ENCODE results near the gene EIF5.

EIF5 gene

DNA sequence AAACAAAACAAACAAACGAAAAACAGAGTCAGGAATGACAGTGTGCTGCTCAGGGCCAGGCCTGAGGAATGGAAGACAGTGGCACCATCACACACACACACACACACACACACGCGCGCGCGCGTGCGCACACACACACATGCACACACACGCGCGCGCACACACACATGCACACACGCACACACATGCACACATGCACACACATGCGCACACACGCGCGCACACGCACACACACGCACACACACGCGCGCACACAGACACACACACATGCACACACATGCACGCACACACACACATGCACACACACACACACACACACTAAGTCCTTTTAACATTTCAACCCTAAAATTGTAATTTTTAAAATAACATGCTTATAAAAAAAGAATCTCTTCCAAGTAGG, 38.0 kb downstream of the EIF5 start:
- no peak for DNase-seq (ENCODE audit: low spot score)

DNA sequence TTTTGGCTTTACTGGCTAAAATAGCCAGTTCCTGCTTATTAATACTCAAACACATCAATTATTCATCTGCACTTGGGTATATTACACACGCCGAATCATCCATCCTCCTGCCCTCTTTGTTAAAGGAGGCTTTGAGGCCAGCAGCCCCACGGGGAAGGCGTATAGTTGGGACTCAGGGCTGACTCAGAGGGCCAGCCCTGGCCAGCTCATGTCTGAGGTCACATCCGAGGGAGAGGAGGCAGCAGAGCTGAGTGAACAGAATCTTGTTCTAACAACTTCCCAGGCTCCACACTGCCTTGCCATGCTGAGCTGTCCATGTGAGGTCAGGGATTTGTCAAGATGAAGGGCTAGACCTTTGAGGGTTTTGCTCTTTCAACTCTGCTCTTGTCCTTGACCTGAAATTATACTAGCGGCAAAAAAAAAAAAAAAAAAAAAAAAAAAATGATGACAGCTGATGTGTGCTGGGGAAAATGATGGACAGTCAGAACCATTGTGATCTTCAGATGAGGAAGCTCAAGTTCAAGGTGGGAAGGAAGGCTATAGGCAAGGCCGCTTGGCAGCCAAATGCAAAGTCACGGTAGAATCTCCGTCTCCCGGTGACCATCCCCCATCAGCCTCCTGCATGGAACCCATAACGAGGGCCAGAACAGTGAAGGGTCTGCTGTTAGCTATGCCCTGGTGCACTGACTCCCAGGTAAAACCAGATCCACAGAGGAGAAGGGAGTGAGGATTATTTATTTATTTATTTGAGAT, 38.7 kb downstream of the EIF5 start:
- peak; percentile 67 for DNase-seq (ENCODE audit: low spot score)

DNA sequence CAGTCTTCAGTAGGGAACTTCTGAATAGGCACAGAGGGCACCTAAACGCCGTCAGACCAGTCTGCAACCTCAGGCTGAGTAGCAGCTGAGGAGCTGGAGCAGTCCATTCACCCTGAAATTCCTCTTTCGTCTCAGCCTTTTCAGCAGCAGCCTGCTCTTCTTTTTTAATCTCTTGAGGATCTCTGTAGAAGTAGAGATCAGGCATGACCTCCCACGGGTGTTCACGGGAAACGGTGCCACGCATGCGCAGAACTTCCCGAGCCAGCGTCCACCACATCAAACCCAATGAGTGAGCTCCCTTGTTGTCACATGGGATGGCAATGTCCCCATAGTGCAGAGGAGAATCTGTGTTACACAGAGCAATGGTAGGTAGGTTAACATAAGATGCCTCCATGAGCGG, 40.1 kb downstream of the EIF5 start:
- no peak for DNase-seq (ENCODE audit: low spot score)

DNA sequence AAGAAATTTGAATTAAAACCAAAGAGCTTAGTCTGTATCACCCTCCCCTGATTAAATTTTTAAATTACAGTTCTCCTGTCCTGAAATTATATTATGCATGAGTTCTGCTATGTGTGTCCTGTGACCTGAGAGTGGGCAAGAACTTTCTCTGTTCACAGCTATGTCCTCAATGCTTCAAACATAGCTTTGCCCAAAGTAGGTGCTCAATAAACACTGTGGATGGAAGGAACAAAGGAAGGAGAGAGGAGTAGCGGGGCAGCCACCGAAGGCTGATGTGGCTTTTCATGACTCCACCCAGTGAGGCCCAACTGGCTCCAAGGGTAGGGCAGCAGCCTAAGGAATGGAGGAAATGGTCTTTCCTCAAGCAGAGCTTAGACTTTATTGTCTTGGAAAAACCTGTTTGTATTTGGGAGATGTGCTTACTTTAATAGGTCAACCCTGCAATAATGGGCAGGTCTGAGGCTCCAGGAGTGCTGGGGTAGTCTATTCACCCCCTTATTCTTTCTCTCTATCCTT, 43.5 kb downstream of the EIF5 start:
- no peak for DNase-seq (ENCODE audit: low spot score)

DNA sequence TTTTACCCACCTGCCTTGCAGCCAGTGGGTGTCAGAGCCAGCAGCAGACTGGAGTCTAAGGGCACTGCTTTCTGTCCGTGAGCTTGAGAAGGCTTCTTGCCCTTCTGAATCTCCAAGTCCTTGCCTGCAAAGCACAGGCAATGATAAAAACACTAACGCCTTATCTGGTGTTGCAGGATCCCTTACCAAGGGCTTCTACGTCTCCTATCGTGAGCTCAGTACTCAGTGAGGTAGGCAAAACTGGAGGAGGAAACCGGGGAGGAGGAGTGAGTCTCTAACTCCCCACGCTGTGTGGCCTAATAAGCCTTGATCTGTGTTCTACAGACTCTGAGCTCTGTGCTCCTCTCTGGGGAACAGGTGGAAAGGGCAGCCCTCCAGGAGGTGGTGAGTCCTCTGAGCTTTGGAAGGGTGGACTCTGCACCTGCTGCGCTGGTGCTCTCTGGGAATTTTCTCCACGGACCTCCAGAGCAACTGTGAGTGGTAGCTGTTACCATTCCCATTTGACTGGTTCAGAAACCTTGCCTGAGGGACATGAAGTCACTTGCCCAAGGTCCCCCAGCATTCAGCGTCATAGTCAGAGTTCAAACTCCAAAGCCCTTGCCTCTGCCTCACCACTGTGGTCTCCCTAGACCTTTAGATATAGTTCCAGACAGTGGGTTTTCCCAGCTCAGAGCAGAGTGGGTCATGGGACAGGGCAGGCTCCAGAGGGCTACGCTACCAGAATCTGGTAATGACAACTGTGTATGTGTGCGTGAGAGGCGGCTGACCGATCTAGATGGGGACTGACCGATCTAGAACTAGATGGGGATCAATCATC, 44.2 kb downstream of the EIF5 start:
- DNase-seq (ENCODE audit: low spot score), result no peak

DNA sequence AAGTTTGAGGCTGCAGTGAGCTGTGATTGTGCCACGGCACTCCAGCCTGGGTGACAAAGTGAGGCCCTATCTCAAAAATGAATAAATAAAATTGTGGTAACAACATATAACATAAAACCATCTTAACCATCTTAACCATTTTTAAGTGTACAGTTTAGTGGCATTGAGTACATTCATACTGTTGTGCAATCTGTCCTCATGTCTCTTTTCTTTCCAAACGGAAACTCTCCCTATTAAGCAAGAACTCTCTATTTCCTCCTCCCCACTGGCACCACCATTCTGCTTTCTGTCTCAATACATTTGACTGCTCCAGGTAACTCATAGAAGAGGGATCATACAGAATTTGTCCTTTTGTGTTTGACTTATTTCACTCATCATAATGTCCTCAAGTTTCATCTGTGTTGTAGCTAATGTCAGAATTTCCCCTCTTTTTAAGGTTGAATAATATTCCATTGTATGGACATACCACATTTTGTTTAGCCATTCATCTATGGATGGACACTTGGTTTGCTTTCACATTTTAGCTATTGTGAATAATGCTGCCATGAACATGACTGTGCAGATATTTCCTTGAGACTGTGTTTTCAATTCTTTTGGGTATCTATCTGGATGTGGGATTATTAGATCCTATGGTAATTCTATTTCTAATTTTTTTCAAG, 46.8 kb downstream of the EIF5 start:
- no peak for DNase-seq (ENCODE audit: low spot score)

DNA sequence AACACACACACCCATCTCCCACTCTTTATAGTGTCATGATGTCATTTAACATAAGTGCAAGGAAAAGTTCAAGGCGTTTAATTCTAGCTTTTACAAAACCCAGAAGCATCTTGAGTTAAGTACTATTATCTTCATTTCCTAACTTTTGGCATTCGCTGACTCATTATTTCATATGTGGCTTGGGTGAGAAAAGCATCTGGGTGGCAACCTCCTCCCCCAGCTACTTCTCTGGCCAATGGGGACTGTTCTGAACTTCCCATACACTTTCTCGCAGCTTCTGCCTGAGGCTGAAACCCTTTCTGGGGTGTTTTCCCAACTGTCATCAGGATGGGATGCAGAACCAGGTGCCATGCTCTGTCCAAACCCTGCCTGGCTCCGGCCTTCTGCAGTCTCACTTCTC, 48.3 kb downstream of the EIF5 start:
- DNase-seq (ENCODE audit: low spot score), result no peak

DNA sequence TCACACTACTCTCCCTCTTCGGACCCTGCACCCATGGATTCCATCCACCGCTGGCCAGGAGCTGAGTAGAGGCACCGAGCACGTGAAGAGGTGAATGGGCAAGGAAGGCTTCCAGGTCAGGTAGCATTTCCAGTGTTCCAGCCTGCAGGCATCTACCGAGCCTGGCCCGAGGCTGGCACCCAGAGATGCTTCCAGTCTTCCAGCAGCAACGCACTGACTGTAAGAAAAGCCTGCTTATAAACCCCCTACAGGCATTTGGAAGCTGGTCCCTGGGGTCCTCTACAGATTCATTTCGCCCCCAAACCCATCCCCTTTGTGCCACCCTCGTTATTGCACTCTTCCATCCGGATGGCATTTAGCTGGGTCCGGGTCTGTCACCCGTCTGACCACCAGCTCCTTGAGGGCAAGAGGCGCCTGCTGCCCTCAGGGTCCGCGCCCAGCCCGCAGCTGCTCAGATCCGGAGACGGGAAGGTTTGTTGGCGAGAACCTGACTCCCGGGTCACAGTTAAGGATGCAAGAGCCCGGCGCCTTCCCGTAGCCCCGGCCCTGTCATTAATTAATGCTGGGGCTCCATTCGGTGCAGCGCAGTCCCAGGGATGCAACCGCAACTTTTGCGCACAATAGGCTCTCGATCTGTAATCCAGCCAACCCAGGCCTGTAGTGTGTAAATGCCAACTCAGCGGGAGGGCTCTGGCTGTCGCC, 50.6 kb downstream of the EIF5 start:
- no peak for DNase-seq (ENCODE audit: low spot score)

DNA sequence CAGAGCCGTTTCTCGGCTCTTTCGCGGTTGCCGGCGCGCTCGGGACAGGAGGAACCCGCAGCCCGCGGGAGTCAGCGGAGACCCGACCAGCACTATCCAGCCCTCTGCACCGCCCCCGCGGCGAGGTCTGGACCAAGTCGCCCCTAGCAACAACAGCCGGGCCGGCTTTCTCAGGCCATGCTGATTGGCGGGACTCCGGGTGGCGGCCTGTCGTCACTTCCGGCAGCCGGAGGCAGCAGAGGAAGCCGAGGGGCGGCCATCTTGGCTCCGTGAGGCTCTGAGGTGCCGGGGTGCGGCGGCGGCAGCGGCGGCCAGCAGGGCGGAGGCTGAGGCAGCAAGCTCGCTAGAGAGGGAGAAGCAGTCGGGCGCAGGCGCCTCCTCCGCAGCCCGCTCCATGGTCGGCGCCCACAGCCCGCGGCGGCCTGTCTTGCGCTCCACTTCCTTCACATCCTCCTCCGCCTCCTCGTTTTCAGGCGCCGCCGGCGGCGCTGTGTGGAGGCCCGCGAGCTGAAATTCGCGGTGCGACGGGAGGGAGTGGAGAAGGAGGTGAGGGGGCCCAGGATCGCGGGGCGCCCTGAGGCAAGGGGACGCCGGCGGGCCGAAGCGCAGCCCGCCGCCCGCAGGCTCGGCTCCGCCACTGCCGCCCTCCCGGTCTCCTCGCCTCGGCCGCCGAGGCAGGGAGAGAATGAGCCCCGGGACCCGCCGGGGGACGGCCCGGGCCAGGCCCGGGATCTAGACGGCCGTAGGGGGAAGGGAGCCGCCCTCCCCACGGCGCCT, 51.3 kb downstream of the EIF5 start, which contains the start of gene MARK3:
Gene MARK3, plus strand, starts transcription at position 264 of the 777 bp plus-strand sequence. CDS start 615 bp downstream, outside the sequence.
- peak; percentile 95 for DNase-seq (ENCODE audit: low spot score)

DNA sequence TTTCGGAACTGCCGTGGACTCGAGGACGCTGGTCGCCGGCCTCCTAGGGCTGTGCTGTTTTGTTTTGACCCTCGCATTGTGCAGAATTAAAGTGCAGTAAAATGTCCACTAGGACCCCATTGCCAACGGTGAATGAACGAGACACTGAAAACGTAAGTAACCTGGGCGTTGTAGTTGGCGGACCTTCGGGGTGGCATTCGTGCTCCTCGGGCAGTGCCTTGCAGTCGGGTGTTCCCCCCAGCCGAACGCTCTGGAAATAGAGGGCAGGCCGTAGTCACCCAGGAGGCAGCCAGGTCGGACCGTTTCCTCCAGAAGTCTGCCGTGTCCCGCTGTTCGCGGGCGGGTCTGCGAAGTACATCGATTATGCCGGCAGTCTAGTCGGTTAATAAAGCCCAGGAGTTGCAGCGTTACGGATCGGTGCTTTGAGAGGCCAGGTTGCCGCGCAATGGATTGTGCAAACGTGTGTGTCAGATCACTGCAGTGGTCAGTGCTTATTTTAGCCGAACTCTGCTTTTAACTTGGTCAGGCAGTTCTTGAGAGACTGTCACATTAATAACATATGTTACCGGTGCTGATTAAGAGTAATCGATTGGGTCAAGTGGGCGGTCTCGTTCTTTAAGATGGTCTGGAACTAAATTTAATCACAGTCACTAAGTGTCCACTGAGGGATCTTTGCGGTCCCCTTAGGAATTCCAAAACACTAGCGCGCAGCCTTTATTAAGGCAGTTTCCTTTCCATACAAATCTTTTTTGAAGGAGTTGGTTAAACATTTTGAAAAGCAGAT, 52.1 kb downstream of the EIF5 start:
- DNase-seq (ENCODE audit: low spot score), result no peak

DNA sequence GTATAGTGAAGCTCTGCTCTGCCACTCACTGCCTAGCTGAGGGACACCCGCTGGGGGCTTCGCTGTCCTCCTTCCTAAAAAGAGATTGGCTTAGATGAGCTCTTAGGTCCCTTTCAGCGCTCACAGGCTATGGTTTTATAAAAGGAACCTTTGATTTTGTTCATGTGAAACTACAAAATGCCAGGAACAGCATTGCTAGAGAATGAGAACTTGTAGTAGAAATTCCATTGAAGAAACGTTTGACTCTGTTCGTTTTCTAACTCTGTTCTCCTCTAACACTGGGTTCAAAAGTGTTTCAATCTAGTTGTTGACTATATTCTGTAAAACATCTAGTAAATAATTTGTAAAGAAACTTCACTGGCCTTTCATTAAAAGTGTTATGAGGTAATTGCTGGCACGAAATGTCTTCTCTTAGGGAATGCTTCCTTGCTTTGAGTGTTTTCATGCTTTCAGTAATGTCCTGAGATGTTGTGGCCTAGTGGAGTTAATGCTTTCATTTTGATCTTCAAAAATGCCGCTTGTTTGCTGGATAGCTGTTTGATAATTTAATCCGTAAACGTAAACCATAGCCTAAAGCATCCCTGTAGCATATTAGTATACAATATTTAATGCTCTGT, 52.8 kb downstream of the EIF5 start:
- DNase-seq (ENCODE audit: low spot score), result no peak

DNA sequence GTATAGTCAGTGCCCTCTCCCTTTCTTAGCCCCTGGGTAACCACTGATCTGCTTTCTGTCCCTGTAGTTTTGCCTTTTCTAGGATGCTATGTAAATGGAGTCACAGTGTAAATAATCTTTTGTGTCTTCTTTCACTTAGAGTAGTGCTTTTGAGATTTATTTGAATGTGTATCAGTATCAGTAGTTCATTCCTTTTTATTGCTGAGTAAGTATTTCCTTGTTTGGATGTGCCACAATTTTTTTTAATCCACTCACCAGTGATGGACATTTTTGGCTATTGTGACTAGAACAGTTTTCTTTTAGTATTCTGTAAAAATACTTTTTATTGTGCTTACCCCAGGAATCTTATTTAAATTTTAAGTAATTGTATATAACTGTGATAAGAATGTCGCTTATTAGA, 54.6 kb downstream of the EIF5 start:
- DNase-seq (ENCODE audit: low spot score), result no peak

DNA sequence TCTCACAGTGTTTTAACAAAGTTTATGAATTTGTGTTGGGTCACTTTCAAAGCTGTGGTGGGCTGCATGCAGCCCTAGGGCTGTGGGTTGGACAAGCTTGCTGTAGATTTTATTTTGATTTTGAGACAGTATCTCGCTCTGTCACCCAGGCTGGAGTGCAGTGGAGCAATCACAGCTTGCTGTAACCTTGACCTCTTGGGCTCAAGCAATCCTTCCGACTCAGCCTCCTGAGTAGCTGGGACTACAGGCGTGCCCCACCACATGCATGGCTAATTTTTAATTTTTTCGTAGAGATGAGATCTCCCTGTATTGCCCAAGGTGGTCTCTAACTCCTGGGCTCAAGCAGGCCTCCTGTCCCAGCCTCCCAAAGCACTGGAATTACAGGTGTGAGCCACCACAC, 56.6 kb downstream of the EIF5 start:
- no peak for DNase-seq (ENCODE audit: low spot score)

DNA sequence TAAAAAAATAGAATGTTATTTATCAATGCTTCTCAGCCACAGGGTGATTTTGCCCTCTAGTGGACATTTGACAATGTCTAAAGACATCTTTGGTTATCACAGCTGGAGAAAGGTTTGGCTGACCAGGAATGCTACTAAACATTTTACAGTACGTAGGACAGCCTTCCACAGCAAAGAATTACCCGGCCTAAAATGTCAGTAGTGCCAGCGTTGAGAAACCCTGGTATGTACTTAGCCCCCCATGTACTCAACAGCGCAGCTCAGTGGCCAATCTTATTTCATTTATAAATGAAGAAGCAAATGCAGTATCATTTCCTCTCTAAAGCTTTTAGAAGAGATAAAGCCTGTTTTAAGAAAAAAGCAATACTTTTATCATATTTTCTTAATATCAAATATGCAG, 57.0 kb downstream of the EIF5 start:
- peak; percentile 50 for DNase-seq (ENCODE audit: low spot score)

DNA sequence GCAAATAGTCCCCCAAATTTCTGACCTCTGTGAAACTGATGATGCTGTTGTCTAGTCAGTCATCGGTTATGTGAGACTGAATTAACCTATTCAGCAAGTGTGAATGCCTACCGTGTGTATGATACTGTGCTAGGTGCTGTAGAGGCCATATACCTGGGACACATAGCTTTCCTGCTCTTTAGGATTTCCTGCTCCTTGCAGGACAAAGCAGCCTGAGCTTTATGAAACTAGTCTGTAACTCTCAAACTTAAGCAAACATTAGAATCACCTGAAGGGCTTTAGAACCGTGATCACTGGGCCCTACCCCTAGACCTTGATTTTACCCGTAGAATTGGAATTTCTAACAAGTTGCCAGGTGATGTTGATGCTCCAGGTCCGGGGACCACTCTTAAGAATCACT, 58.1 kb downstream of the EIF5 start:
- no peak for DNase-seq (ENCODE audit: low spot score)

DNA sequence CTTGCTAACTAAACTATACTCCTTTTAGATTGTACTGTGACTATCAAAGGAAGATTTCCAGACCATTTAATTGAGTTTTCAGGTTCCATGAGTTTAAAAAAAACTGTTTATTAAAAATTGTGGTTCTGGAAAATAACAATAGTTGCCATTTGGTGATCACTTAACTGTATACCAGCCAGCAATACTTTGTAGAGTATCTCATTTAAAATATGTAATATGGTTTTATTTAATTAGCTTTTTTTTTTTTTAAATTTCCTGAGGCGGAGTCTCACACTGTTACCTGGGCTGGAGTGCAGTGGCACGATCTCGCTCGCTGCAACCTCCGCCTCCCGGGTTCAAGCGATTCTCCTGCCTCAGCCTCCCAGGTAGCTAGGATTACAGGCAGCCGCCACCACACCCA, 58.5 kb downstream of the EIF5 start:
- DNase-seq (ENCODE audit: low spot score), result no peak

DNA sequence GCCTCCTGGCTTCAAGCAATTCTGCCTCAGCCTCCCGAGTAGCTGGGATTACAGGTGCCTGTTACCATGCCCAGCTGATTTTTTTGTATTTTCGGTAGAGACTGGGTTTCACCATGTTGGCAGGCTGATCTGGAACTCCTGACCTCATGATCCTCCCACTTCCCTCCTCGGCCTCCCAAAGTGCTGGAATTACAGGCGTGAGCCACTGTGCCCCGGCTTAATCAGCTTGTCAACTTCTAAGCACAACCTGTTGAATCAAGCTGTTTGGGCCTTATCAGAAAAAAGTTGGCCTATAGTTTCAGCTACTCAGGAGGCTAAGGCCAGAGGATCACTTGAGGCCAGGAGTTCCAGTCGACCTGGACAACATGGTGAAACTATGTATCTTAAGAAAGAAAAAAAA, 59.0 kb downstream of the EIF5 start:
- no peak for DNase-seq (ENCODE audit: low spot score)

DNA sequence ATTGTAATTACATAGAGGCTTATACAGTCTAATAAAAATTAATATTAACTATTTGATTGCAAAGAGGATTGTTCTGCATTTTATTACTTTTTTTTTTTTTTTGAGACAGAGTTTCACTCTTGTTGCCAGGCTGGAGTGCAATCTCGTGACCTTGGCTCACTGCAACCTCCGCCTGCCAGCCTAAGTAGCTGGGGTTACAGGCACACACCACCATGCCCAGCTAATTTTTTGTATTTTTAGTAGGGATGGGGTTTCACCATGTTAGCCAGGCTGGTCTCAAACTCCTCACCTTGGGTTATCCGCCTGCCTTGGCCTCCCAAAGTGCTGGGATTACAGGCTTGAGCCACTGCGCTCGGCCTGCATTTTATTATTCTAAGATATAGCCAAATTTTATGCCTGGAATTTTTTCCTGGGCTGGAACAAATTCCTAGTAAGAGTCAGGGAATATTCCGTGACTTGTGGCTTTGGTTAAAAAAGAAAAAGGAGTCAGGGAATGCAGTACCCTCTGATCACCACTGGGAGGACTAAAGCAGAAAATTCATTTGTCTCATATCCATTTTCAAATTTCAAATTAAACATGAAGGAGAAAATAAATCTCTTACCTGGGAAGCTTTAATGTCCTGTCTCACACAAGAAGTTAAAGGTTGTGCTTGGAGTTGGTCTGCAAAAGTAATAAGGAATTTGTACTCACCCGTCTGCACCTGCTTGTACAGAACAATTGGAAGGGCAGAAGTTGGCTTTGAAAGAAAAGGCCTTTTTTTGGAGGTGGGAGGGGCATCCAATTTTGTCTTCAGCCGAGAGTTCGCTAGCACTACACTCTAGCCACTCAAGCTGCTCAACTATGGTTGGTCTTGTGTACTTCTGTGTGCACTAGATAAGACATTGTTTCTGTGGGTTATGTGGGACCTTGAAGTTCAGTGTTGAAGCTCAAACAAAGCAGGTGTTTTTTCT, 59.9 kb downstream of the EIF5 start:
- peak; percentile 36 for DNase-seq (ENCODE audit: low spot score)
